Fibroblast of skin of back (primary cell): ENCODE data around the gene C4orf36.

Experiments
- DNase-seq: peaks from one replicate; pipeline ENCODE4 v3.0.0-alpha.2; 2013

The C4orf36 gene

DNA sequence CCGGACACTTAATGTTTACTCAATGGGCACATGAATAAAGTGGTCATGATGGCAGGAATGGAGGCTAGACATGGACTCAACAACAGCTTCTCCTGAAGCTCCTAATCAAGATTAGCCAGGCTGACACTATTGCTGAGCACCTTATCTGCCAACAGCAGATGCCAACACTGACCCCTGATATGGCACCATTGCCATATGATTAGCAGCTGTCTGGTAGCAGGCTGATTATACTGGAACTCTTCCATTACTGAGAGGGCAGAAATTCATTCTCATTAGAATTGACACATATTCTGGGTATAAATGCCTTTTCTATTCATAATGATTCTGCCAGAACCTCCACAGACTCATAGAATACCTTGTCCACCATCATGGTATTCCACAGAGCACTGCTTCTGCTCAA lies 24.2 kb upstream of the C4orf36 start:
- DNase-seq = no peak

DNA sequence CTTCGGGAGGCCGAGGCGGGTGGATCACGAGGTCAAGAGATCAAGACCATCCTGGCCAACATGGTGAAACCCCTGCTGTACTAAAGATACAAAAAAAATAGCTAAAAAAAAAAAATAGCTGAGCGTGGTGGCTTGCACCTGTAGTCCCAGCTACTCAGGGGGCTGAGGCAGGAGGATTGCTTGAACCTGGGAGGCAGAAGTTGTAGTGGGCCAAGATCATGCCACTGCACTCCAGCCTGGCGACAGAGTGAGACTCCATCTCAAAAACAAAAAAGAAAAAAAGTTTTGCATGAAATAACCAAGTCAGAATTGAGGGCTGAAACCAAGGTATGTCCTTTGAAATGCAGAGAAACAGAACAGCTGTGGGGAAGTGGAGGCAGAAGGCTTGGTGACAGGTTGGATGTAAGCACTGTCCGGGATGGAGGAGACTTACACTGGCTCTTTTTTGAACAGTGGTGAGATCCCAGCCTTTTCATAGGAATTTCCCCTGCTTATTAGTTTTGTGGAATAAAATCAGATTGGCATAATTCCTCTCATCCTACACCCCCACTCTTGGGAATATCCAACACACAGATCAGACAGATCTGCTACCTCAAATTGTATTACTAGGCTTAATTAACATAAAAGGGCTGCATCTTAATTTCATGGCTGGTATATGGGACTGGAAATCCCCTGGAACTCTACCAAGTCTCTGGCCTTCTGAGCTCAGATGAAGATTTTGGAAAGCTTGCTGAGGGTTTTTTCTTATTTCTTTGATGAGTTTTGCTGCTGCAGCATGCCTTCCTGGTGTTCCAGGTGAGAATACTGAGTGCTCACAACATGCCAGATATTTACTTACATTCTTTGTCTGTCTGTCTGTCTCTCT lies 18.8 kb upstream of the C4orf36 start:
- DNase-seq = no peak

DNA sequence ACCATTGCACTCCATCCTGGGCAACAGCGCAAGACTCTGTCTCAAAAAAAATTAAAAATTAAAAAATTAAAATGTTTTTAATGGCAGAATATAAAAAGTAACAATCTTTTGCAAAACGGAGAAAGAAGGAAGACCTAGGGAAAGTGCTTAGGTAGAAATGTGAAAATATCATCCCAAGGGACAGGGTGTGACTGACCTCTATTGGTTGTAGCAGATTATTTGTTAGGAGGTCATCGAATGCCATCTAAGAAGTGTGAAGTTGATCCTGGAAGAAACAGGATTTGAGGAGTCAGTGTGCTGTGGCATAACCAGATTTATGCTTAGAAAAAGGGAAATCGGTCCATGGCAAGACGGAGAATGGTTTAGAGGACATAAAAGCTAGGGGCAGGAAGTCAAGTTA lies 18.1 kb upstream of the C4orf36 start:
- DNase-seq = no peak

DNA sequence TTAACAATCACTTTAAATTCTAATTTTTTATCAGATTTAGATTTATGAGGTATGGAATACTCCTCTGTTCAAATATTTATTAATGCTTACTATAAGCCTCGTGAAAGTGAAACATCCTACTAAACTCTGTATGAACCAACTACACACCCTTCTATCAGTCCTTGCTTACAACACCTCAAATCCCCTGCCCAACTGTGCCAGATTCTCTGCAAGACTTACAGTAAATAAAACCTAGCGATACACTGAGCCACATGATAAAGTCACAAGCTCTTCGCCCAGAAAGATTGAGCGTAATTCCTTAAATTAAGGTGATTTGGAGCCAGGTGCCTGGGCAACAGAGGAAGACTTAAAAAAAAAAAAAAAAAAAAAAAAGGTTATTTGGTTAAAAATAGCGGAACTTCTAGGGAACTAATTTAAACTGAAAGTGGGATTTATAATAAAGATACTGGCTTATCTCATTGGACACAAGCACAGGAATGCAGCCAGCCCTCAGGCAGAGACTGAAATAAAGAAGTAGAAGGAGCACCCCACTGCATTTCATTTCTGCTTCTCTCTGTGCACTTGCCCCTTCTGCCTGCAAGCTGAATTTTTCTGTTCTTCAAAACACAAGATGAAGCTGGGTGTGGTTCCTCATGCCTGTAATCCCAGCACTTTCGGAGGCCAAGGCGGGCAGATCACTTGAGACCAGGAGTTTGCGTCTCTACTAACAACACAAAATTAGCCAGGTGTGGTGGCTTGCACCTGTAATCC lies 17.5 kb upstream of the C4orf36 start:
- DNase-seq = no peak

DNA sequence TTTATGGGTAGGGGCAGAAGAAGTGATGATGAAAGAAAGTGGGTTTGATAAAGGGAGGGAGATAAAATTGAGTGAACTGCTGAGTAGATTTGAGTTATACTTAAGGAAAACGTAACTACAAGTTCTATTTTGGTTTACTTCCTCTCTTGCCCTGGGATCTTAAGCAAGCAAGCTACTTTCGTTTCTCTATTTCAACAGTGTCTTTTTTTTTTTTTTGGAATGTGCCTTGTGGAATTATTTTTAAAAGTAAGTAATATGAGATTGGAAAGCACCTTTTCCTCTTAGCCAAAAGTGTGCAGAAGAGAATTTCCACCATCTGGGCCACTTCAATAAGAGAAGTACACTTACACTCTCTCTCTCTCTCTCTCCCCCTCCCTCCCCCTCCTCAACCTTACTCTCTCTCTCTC lies 16.0 kb upstream of the C4orf36 start:
- DNase-seq = peak; percentile 17

DNA sequence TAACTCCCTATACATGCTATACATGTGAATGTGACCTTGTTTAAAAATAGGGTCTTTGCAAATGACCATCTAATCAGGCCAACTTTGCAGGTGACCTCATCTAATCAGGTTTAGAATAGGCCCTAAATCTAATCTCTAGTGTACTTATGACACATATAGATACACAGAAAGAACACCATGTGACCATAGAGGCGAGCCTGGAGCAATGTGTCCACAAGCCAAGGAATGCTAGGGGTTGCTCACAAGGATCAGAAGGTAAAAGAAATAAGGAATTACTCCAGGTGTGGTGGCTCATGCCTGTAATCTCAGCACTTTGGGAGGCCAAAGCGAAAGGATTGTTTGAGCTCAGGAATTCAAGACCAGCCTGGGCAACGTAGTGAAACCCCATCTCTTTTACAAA lies 9.6 kb upstream of the C4orf36 start:
- DNase-seq = no peak

DNA sequence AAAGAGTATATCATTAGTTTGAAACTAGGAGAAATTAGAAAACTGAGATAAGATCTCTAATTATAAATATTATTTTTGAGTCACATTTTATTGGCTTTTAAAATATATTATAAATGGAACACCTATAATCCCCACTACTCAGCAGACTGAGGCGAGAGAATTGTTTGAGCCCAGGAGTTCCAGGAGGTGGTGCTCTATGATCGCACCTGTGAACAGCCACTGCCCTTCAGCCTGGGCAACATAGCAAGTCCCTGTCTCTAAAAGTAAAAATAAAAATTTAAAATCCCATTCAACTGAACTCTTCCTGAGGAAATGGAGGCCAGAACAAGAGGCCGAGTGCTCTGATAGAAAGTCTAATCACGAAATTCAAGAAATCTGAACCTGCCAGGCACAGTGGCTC lies 6.3 kb upstream of the C4orf36 start:
- DNase-seq = no peak

DNA sequence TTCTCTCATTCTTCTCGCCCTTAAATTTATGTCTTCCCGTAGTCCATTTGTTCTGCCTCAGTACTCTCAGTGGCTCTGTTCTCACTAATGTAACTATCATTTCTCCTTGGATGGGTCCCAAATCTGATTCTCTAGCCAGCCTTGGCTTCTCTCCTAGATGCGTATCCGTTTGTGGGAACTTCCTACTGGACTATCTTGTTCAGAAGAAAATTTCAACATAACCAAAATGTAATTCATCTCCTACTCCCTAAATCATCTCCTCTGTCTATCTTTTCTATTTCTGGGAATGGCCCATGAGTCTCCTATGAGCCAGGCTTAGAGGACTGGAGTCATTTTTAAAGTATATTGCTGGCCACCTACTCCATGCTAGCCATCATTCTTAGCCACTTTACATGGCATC lies 4.4 kb upstream of the C4orf36 start:
- DNase-seq = no peak

DNA sequence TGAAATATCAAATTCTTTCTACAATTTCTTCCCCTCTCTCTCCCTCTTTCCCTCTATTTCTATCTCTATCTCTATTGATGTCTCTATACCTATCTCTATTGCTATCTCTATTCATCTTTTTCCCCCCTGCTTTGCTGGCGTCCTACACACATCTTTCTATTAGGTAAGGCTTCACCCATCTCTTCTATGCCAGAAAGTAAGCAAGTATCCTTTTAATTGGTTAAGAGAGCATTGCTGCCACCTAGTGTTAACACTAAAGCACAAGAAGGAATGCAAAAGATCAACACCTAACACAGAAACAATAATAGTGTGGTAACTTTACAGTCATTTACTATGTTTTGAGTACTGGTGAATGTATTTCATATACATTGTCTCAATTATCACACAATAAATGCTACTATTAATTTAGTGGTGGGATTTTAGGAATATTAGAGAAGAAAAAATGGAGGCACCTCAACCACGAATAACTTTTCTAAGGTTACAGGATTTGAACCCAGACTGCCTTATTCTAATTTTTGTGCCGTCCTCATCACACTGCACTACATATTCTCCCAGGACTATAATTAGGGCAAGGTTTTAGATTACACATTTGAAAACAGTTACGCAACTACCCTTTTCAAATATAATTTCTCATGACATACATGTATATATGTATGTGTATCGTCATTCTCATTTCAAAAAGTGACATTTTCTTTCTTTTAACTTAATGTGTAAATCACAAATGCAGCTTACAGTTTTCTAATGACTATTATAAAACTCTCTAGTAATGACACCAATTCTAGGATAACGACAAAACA lies 3.7 kb upstream of the C4orf36 start:
- DNase-seq = peak; percentile 77

DNA sequence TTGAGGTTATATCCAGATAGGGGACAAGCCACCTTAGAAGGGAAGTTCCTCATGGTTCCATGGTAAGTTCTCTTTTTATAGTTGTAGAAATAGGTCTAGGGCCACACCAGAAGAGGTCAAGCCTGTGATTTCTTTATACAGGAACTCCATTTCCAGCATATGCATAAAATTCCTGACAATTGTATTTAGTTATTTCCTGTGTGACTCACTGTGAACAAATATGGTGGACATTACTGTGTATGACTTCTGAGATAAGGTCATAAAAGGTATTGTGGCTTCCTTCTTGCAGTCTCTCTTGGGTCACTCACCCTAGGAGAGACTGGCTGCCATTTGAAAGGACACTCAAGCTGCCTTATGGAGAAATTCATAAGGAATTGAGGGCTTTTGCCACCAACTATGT lies 2.2 kb upstream of the C4orf36 start:
- peak; percentile 64 for DNase-seq

DNA sequence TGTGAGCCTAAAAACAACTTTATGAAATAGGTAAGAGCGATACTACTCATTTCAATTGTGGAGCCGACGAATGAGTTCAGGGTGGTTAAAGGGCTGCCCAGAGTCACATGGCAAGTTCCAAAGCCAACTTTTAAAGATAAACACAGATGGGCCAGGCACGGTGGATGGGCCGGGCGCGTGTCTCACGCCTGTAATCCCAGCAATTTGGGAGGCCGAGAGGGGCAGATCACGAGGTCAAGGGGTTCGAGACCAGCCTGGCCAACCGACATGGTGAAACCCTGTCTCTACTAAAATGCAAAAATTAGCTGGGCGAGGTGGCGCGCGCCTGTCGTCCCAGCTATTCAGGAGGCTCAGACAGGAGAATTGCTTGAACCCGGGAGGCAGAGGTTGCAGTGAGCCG lies 914 bp upstream of the C4orf36 start:
- DNase-seq = no peak

DNA sequence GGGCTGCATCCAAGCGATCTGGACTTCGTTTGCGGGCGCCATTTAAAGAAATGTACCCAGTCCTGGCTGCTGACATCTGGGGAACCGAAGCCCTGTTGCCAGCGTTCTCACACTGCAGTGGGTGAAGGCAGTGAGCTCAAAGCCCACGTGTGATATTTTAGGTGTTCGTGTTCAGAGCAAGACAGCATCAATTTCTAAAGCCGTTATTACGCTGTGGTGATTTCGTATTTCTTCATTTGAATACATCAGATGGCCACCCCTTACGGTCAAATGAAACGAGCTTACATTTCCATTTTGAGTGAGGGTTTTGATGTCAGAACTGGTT lies 376 bp upstream of the C4orf36 start:
- no peak for DNase-seq

DNA sequence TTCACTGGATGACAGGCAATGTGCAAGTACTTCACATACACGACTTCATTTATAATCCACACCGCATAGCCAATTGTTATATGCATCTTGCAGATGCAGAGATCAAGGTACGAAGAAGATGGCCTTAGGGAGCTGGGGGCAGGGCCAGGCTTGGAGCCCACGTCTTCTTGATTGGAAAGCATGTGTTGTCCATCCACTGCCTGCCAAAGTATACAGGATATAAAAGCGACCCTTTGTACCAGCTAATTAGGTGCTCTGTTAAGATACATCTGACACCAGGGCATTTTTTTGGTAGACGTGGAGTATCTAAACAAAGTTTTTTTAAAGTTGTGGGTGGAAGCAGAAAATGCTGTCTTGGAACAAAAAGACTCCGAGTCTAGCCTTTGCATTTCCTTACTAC lies 1.4 kb downstream of the C4orf36 start:
- DNase-seq = no peak

DNA sequence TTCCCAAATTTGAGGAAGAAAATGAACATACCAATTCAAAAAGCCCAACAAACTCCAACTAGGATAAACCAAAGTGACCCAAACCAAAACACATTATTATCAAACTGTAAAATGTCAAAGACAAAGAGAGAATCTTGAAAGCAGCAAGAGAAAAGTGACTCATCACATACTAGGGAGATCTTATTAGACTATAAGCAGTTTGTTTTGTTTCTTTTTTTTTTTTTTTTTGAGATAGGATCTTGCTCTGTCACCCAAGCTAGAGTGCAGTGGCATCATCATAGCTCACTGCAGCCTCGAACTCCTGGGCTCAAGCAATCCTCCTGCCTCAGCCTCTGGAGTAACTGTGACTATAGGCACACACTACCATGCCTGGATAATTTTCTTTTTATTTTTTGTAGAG lies 12.6 kb downstream of the C4orf36 start:
- DNase-seq = no peak

DNA sequence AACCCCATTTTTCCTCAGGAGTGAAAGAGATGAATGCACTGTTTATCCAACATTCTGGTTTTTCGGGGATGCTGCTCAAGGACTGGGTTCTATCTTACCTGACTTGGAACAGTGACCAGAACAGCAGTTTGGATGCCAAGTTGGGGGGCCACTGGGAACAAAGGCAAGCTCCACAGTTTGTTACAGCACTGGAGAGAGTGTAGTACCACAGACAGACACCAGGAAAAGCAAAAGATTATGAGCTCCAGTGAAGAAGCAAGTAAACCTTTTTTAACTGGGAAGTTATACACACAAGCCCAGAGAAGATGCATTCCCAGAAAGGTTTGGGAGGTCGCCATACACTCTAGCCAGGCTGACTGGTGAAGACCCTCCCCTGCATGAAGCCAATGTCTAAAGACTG lies 13.6 kb downstream of the C4orf36 start:
- DNase-seq = no peak

DNA sequence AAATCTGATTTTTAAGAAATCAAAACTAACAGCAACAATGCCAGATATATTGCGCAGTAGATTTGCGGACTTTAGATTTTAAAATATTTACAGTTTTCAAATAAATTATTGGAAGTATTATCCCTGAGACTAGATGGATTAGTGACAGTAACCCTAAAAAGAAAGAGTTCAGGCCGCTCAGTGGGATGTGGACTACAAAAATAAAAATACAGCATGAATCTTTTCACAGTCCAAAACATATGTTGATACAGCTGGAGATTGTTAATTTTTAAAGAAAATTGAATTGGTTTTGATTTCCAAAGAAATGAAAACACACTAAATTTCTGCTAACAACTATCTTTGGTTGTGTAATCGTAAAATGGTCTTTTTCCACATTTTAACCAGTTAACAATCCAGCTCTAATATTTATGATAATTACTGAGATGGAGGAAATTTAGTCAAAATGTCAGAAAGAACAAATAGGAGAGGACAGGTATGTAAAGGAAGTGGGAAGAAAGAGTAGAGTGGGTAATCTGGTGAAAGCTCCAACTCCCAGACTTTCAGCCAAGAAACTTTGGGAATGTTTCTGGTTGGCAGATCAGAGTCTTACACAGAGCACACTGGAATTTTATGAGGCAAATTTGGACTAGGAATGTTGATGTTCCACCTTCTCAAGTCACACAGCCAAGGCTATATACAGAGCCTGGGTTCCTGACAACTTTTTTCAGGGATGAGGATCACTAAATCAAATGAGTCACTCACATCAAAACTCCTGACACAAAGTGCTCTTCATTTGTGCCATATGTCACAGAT lies 15.1 kb downstream of the C4orf36 start:
- no peak for DNase-seq

DNA sequence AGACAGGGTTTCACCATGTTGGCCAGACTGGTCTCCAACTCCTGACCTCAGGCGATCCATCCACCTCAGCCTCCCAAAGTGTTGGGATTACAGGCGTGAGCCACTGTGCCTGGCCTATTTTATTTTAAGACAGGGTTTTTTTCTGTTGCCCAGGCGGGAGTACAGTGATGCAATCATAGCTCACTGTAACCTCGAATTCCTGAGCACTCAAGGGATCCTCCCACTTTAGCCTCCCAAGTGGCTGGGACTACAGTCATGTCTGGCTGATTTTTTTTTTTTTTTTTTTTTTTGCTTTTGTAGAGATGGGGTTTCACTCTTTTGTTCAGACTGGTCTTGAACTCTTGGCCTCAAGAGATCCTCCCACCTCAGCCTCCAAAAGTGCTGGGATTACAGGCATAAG lies 16.8 kb downstream of the C4orf36 start:
- peak; percentile 43 for DNase-seq

DNA sequence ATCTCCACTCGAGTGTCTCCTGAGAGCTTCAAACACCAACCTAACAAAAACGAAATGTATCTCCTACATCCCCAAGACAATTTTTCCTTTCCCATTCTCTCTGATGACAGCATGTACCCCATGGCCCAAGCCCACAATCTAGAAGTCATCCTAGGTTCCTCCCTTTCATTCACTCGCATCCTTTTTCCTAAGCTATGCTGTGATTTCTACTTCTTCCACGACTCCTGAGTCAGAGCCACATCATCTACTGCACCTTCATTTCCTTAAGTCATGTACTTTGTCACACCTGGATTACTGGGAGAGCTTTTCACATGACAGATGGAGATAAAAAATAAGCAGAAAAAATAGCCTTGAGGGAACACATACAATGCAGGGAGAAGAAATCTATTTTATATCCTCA lies 20.1 kb downstream of the C4orf36 start:
- no peak for DNase-seq

DNA sequence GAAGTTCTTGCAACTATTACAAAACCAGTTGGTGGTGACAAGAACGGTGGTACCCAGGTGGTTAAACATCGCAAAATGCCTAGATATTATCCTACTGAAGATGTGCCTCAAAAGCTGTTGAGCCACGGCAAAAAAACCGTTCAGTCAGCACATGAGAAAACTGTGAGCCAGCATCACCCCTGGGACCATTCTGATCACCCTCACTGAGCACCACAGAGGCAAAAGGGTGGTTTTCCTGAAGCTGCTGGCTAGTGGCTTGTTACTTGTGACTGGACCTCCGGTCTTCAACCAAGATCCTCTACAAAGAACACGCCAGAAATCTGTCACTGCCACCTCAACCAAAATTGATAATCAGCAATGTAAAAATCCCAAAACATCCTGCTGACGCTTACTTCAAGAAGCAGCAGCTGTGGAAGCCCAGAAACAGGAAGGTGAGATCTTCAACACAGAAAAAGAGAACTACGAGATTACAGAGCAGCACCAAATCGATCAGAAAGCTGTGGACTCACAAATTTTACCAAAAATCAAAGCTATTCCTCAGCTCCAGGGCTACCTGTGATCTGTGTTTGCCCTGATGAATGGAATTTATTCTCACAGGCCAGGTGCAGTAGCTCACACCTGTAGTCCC lies 21.7 kb downstream of the C4orf36 start:
- DNase-seq = no peak

DNA sequence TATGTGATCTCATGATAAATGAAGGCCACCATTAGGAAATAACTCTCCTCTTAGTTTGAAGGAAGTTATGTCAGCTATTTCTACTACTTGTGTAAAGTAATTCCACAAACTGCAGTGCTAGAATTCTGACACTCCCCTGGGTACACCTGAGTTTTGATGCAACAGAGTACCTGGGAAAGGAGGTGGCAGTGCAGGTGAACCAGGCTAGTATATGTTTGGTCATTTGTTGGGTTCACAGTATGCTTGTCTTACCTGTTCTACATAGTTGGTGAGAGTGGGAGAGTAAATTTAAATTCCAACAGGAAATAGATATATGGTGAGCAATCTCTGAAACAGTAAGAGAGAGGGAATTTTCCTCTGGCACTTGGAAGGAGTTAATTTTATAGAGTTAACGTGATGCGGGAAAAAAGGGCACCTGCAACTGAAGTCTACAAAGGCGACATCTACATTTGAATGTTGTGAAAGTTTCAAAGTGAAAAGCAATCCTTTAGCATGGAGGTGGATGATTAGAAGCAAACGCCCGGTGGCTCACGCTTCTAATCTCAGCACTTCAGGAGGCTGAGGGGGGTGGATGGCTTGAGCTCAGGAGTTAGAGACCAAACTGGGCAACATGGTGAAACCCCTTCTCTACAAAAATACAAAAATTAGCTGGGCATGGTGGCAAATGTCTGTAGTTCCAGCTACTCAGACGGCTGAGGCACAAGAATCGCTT lies 34.7 kb downstream of the C4orf36 start:
- DNase-seq = peak; percentile 25

DNA sequence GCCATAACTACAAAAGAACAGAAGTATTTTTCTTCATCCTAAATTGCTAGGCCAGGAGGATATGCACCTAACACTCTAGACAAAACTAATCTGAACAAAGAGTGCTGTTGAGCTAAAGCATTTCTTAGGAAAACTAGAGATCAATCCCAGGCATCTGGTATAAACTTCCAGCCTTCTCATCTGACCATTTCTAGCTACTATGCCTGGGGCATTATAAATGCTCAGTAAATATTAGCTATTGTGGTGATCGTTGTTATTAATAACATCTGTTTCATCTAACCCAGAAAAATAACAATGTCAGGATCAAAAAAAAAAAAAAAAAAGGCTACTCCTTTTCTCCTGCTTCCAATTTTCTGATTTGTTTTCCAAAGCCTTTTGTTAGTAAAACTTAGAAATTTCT lies 35.3 kb downstream of the C4orf36 start:
- DNase-seq = peak; percentile 6
